ENCODE measurements around the gene TAPT1.

DNA sequence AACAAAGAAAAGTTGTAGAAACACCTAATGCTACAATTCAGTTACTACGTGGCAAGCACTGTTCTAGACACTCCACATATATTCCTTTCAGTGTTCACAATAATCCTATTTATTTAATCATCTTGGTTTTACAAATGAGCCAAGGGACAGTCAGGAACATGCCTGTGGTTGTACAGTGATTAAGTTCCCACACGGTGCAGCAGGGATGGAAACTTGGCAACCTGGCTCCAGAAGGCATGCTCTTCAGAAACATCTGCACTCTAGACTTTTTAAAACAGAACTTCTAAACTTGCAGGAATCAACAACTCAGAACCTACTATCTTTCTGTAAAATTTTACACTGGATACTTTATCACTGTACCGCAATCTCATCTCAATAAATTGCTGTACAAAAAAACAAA lies 32.1 kb downstream of the TAPT1 start:
- TF ChIP-seq, protein P1, sequence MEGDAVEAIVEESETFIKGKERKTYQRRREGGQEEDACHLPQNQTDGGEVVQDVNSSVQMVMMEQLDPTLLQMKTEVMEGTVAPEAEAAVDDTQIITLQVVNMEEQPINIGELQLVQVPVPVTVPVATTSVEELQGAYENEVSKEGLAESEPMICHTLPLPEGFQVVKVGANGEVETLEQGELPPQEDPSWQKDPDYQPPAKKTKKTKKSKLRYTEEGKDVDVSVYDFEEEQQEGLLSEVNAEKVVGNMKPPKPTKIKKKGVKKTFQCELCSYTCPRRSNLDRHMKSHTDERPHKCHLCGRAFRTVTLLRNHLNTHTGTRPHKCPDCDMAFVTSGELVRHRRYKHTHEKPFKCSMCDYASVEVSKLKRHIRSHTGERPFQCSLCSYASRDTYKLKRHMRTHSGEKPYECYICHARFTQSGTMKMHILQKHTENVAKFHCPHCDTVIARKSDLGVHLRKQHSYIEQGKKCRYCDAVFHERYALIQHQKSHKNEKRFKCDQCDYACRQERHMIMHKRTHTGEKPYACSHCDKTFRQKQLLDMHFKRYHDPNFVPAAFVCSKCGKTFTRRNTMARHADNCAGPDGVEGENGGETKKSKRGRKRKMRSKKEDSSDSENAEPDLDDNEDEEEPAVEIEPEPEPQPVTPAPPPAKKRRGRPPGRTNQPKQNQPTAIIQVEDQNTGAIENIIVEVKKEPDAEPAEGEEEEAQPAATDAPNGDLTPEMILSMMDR (IDR thresholded peaks at IDR 0.05): no peak
- TF ChIP-seq POLR2AphosphoS5 (IDR thresholded peaks at IDR 0.05) (no peak), POLR2A (IDR thresholded peaks at IDR 0.05) (no peak)
